Effector memory CD4-positive, alpha-beta T cell (primary cell): ENCODE data around the gene RASA2.
A peak's percentile ranks its signal among the peaks of the same experiment; 100 is the strongest.
"Not testable (repeated sequence)": the region's sequence is repeated elsewhere in the genome, so short reads cannot be mapped to it uniquely, and the experiment has no call there.

ENCODE experiments used
- DNase-seq, 3 donors: peaks; one replicate each; pipeline ENCODE4 v3.0.0-alpha.2; 2020
- H3K27ac ChIP-seq: 2 replicates; pipeline ENCODE4 v1.7.0; 2013; ENCODE audit warnings: mild to moderate bottlenecking, low read length, moderate library complexity; ENCODE audit not compliant: insufficient read depth, poor library complexity, severe bottlenecking
- H3K27me3 ChIP-seq: replicated peaks from 2 replicates; pipeline ENCODE4 v1.7.0; 2013; ENCODE audit warnings: mild to moderate bottlenecking, low read length; ENCODE audit not compliant: insufficient read depth, control insufficient read depth, poor library complexity, severe bottlenecking
- H3K36me3 ChIP-seq: 2 replicates; pipeline ENCODE4 v1.7.0; 2013; ENCODE audit warnings: mild to moderate bottlenecking, low read length, moderate library complexity; ENCODE audit not compliant: control insufficient read depth, insufficient read depth
- H3K4me1 ChIP-seq: 2 replicates; pipeline ENCODE4 v1.7.0; 2013; ENCODE audit warnings: low read length, mild to moderate bottlenecking; ENCODE audit not compliant: control insufficient read depth, insufficient read depth, poor library complexity, severe bottlenecking
- H3K4me3 ChIP-seq: 2 replicates; pipeline ENCODE4 v1.7.0; 2013; ENCODE audit warnings: low read length, low read depth, mild to moderate bottlenecking; ENCODE audit not compliant: insufficient read depth, poor library complexity, severe bottlenecking
- H3K9me3 ChIP-seq: 2 replicates; pipeline ENCODE4 v1.7.0; 2013; ENCODE audit warnings: mild to moderate bottlenecking, low read length, moderate library complexity; ENCODE audit not compliant: control insufficient read depth

The RASA2 gene

DNA sequence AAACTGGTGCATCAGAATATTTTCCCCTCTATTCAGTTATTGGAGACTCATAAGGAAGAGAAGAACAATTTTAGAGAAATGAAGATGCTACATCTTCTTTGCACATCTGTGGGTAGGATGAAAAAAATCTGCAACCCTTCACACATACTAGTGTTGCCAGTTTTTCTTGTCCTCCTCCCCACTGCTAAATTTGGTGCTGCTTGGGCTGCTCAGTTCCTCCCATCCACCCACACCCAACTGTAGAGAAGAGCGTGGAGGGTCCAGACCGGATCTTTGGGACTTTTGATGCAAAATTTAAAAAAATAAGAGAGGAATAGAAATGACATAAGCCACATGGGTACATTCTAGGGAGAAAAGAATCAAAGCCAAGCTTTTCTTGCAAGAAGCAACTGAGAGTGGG is 8.7 kb upstream of the RASA2 start:
- Histone ChIP-seq H3K4me1 (peaks cover 4% of the 10 kb centered on the region), H3K4me3 (no peak overlapping the region), H3K36me3 (no peaks in the 10 kb centered on the region), H3K27ac (no peak overlapping the region), H3K27me3 (no peaks in the 10 kb centered on the region), H3K9me3 (no peaks in the 10 kb centered on the region)
- DNase-seq: no peak

DNA sequence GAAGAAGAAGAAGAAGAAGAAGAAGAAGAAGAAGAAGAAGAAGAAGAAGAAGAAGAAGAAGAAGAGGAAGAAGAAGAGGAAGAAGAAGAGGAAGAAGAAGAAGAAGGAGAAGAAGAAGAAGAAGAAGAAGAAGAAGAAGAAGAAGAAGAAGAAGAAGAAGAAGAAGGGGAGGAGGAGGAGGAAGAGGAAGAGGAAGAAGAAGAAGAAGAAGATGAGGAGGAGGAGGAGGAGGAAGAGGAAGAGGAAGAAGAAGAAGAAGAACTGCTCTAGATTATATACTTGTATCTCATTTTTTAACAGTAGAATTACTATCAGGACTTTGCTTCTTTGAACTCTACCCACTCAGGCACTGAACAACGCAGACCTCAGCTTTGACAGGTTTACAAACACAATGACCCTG is 8.0 kb upstream of the RASA2 start:
- H3K27ac ChIP-seq, DNase-seq, H3K27me3 ChIP-seq, H3K36me3 ChIP-seq, H3K4me1 ChIP-seq, H3K9me3 ChIP-seq, H3K4me3 ChIP-seq: not testable (repeated sequence)

DNA sequence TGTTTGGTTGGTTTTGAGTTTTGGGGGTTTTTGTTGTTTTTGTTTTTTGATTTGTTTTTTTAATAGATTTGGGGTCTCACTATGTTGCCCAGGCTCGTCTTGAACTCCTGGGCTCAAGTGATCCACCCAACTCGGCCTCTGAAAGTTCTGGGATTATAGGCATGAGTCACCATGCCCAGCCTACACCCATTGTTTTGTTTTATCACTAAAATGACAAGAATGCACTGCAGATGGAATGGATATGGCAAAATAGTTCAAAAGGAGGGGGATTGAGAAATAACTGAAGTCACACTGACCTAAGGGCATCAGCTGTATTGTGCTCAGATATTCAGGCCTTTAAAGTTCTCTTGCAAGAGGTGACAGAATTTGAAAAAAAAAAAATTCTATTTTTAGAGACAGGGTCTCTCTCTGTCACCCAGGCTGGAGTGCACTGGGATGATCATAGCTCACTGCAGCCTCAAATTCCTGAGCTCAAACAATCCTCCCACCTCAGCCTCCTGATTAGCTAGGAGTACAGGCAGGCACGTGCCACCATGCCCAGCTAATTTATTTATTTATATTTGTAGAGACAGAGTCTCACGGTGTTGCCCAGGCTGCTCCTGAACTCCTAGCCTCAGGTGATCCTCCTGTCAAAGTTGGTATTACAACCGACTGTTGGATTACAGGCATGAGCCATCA is 4.4 kb upstream of the RASA2 start:
- Histone ChIP-seq H3K36me3 (no peaks in the 10 kb centered on the region), H3K27me3 (no peaks in the 10 kb centered on the region), H3K9me3 (no peaks in the 10 kb centered on the region), H3K4me3 (no peak overlapping the region), H3K27ac (no peak overlapping the region), H3K4me1 (peaks cover 11% of the 10 kb centered on the region)
- DNase-seq: no peak

DNA sequence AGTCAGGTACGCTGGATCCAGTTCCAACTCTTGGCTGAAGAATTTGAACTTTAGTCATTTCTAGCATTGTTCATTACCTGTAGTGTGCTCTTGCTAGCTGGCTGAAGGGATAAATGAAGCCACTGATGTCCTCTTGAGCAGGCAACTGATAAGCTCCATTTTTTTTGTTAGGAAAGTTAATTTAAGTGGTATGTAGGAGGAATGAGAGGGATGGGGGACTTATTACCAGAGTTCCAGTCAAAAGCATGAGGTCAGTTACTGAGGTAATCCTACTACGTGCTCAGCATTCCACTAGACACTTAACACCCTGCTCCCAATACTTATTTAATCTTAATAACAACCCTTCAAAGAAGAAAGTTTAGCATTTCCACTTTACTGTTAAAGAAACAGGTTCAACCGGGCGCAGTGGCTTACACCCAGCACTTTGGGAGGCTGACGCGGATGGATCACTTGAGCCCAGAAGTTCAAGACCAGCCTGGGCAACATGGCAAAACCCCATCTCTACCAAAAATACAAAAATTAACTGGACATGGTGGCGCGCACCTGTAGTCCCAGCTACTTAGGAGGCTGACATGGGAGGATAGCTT is 2.0 kb upstream of the RASA2 start:
- Histone ChIP-seq H3K36me3 (no peaks in the 10 kb centered on the region), H3K27ac (no peak overlapping the region), H3K27me3 (no peaks in the 10 kb centered on the region), H3K9me3 (no peaks in the 10 kb centered on the region), H3K4me3 (no peak overlapping the region), H3K4me1 (peaks cover 21% of the 10 kb centered on the region)
- no peak for DNase-seq

GRCh38 chr3:141485641-141486495 is 959 bp upstream of the RASA2 start:
- peak overlapping the region; percentile 36 for H3K4me3 ChIP-seq
- H3K9me3 ChIP-seq: no peaks in the 10 kb centered on the region
- peaks cover 30% of the 10 kb centered on the region for H3K4me1 ChIP-seq
- peak overlapping the region; percentile 53 for H3K27ac ChIP-seq
- no peak for DNase-seq
- H3K27me3 ChIP-seq: no peaks in the 10 kb centered on the region
- H3K36me3 ChIP-seq: no peaks in the 10 kb centered on the region

GRCh38 chr3:141486496-141486745 is 406 bp upstream of the RASA2 start:
- Histone ChIP-seq H3K4me3 (peak overlapping the region; percentile 36), H3K36me3 (no peaks in the 10 kb centered on the region), H3K27me3 (no peaks in the 10 kb centered on the region), H3K9me3 (no peaks in the 10 kb centered on the region), H3K4me1 (peaks cover 34% of the 10 kb centered on the region), H3K27ac (peak overlapping the region; percentile 53)
- DNase-seq: no peak

GRCh38 chr3:141487521-141488252 is 860 bp downstream of the RASA2 start:
- Histone ChIP-seq H3K9me3 (no peaks in the 10 kb centered on the region), H3K27ac (peak overlapping the region; percentile 89), H3K4me3 (peak overlapping the region; percentile 77), H3K27me3 (no peaks in the 10 kb centered on the region), H3K4me1 (peaks cover 34% of the 10 kb centered on the region), H3K36me3 (no peaks in the 10 kb centered on the region)
- peak; percentile 81 to 84 (median 82) for DNase-seq

- Histone ChIP-seq H3K27me3 (no peaks in the 10 kb centered on the region), H3K27ac (no peak overlapping the region)
- DNase-seq: no peak
These were observed 2.4 kb downstream of the RASA2 start for GRCh38 chr3:141489203-141489602.

GRCh38 chr3:141491081-141491480 is 4.3 kb downstream of the RASA2 start:
- no peak overlapping the region for H3K4me3 ChIP-seq
- H3K4me1 ChIP-seq: peaks cover 29% of the 10 kb centered on the region
- no peaks in the 10 kb centered on the region for H3K36me3 ChIP-seq
- H3K9me3 ChIP-seq: no peaks in the 10 kb centered on the region
- no peaks in the 10 kb centered on the region for H3K27me3 ChIP-seq
- DNase-seq: no peak
- H3K27ac ChIP-seq: no peak overlapping the region

More at GRCh38 chr3:141489203-141489602, 2.4 kb downstream of the RASA2 start:
- no peak overlapping the region for H3K4me3 ChIP-seq
- no peaks in the 10 kb centered on the region for H3K9me3 ChIP-seq
- H3K4me1 ChIP-seq: peaks cover 34% of the 10 kb centered on the region
- no peaks in the 10 kb centered on the region for H3K36me3 ChIP-seq
